Measurements from ENCODE around the gene CNTN5. TPM values are rescaled to one million over a fixed set of nuclear protein-coding genes. Genes with fewer than 3 reads are reported as not detected.
A peak's percentile ranks its signal among the peaks of the same experiment; 100 is the strongest.
"Not testable (repeated sequence)": the region's sequence is repeated elsewhere in the genome, so short reads cannot be mapped to it uniquely, and the experiment has no call there.

Gene CNTN5
- total and polyA plus RNA-seq, 2 donors (not counting 1 experiment from before 2014, with no cell fraction given) = 0.17 TPM; not detected in 1

DNA sequence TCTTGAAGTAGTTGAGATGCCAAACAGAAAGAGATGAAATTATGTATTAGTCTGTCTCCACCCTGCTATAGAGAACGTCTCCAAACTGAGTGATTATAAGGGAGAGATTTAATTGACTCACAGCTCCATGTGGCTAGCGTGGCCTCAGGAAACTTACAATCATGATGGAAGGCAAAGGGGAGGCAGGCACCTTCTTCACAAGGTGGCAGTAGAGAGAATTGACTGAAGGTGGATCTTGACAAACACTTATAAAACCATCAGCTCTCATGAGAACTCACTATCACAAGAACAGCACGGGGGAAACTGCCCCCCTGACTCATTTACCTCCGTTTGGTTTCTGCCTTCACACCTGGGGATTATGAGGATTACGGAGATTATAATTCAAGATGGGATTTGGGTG is 794.0 kb downstream of the CNTN5 start:
- H2AFZ ChIP-seq (ENCODE audit: low read length) = no peak overlapping the region
- no peak overlapping the region for H3K9ac ChIP-seq (ENCODE audit: insufficient read depth, low read length)
- H3K4me1 ChIP-seq (ENCODE audit: control insufficient read depth, extremely low read depth, insufficient read depth, low read length) = no peaks in the 10 kb centered on the region
- no peaks in the 10 kb centered on the region for H3K79me2 ChIP-seq (ENCODE audit: control insufficient read depth, insufficient read depth, low read length)
- no peak for TF ChIP-seq EZH2 (IDR thresholded peaks at IDR 0.05; ENCODE audit: low read length, missing control alignments)
- TF ChIP-seq, protein P1, sequence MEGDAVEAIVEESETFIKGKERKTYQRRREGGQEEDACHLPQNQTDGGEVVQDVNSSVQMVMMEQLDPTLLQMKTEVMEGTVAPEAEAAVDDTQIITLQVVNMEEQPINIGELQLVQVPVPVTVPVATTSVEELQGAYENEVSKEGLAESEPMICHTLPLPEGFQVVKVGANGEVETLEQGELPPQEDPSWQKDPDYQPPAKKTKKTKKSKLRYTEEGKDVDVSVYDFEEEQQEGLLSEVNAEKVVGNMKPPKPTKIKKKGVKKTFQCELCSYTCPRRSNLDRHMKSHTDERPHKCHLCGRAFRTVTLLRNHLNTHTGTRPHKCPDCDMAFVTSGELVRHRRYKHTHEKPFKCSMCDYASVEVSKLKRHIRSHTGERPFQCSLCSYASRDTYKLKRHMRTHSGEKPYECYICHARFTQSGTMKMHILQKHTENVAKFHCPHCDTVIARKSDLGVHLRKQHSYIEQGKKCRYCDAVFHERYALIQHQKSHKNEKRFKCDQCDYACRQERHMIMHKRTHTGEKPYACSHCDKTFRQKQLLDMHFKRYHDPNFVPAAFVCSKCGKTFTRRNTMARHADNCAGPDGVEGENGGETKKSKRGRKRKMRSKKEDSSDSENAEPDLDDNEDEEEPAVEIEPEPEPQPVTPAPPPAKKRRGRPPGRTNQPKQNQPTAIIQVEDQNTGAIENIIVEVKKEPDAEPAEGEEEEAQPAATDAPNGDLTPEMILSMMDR (conservative IDR thresholded peaks at IDR 0.05 in 1 of 2, IDR thresholded peaks at IDR 0.05 in 1 of 2; ENCODE audit: low read depth in 1 of 2, low read length in 2 of 2) = no peak
- DNase-seq (ENCODE audit: low read depth in 2 of 2) = no peak
- no peaks in the 10 kb centered on the region for H3K27me3 ChIP-seq (ENCODE audit: control insufficient read depth, insufficient read depth, low read length)
- H3K27ac ChIP-seq (ENCODE audit: insufficient read depth, low read length) = no peak overlapping the region
- no peak overlapping the region for H3K4me3 ChIP-seq (replicated peaks in 1 of 4; ENCODE audit: control extremely low read depth in 1 of 4, insufficient read depth in 1 of 4, low read depth in 3 of 4, low read length in 4 of 4)
- H3K36me3 ChIP-seq (ENCODE audit: control insufficient read depth, insufficient read depth, low read length) = no peaks in the 10 kb centered on the region
- no peak overlapping the region for H3K4me2 ChIP-seq (ENCODE audit: extremely low read depth, insufficient read depth, low read length)
- H3K9me3 ChIP-seq (ENCODE audit: control insufficient read depth, insufficient read depth, low read depth, low read length) = no peaks in the 10 kb centered on the region
- no peaks in the 10 kb centered on the region for H4K20me1 ChIP-seq (ENCODE audit: control insufficient read depth, extremely low read depth, insufficient read depth, low read length)

GRCh38 chr11:99818991-99819390 is 798.2 kb downstream of the CNTN5 start:
- H3K79me2 ChIP-seq (ENCODE audit: control insufficient read depth, insufficient read depth, low read length) = no peaks in the 10 kb centered on the region
- no peak overlapping the region for H2AFZ ChIP-seq (ENCODE audit: low read length)

DNA sequence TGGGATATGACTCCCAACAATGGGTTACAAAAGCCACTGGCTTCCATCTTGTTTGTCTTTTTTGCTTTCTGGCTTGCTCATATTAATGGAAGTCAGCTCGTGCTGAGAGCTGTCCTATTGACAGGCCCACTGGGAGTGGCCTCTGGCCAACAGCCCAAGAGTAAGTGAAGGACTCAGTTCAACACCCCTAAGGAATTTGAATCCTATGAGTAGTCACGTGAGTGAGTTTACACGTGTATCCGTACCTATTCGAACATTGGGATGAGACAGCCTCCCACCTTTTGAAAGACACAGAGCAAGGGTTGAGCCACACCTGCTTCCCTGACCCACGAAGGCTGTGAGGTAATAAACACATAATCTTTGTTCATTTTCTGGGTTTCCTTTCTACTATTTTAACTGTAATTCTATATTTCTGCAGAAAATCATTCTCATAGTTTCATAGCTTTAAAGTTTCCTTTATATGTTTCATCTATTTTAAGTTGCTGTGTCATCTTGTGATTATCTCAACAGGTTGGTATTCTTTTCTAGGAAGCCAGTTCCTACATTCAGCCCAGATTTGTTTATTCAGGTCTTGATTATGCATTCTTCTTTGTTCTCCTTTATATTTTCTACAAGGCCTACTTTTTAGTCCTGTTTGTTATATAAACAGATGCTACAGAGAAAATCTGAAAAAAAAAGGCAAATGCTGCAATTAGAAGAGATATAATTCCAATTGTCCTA is 802.3 kb downstream of the CNTN5 start:
- Histone ChIP-seq H3K79me2 (ENCODE audit: control insufficient read depth, insufficient read depth, low read length) (no peaks in the 10 kb centered on the region), H4K20me1 (ENCODE audit: control insufficient read depth, extremely low read depth, insufficient read depth, low read length) (no peaks in the 10 kb centered on the region), H3K27ac (ENCODE audit: insufficient read depth, low read length) (no peak overlapping the region), H3K36me3 (ENCODE audit: control insufficient read depth, insufficient read depth, low read length) (no peaks in the 10 kb centered on the region), H3K9me3 (ENCODE audit: control insufficient read depth, insufficient read depth, low read depth, low read length) (no peaks in the 10 kb centered on the region), H3K4me2 (ENCODE audit: extremely low read depth, insufficient read depth, low read length) (no peak overlapping the region), H3K9ac (ENCODE audit: insufficient read depth, low read length) (no peak overlapping the region), H3K4me3 (replicated peaks in 1 of 4; ENCODE audit: control extremely low read depth in 1 of 4, insufficient read depth in 1 of 4, low read depth in 3 of 4, low read length in 4 of 4) (no peak overlapping the region), H3K27me3 (ENCODE audit: control insufficient read depth, insufficient read depth, low read length) (no peaks in the 10 kb centered on the region), H3K4me1 (ENCODE audit: control insufficient read depth, extremely low read depth, insufficient read depth, low read length) (no peaks in the 10 kb centered on the region), H2AFZ (ENCODE audit: low read length) (no peak overlapping the region)
- TF ChIP-seq EZH2 (IDR thresholded peaks at IDR 0.05; ENCODE audit: low read length, missing control alignments) = no peak
- TF ChIP-seq, protein P1 (conservative IDR thresholded peaks at IDR 0.05 in 1 of 2, IDR thresholded peaks at IDR 0.05 in 1 of 2; ENCODE audit: low read depth in 1 of 2, low read length in 2 of 2) = no peak
- DNase-seq (ENCODE audit: low read depth in 2 of 2) = peak in 1 of 2 donors; percentile 23

More at GRCh38 chr11:99818991-99819390, 798.2 kb downstream of the CNTN5 start:
- Histone ChIP-seq H3K27ac (ENCODE audit: insufficient read depth, low read length) (no peak overlapping the region), H3K4me2 (ENCODE audit: extremely low read depth, insufficient read depth, low read length) (no peak overlapping the region), H4K20me1 (ENCODE audit: control insufficient read depth, extremely low read depth, insufficient read depth, low read length) (no peaks in the 10 kb centered on the region), H3K9me3 (ENCODE audit: control insufficient read depth, insufficient read depth, low read depth, low read length) (no peaks in the 10 kb centered on the region), H3K4me1 (ENCODE audit: control insufficient read depth, extremely low read depth, insufficient read depth, low read length) (no peaks in the 10 kb centered on the region), H3K4me3 (replicated peaks in 1 of 4; ENCODE audit: control extremely low read depth in 1 of 4, insufficient read depth in 1 of 4, low read depth in 3 of 4, low read length in 4 of 4) (no peak overlapping the region), H3K36me3 (ENCODE audit: control insufficient read depth, insufficient read depth, low read length) (no peaks in the 10 kb centered on the region), H3K27me3 (ENCODE audit: control insufficient read depth, insufficient read depth, low read length) (no peaks in the 10 kb centered on the region), H3K9ac (ENCODE audit: insufficient read depth, low read length) (no peak overlapping the region)
- TF ChIP-seq, protein P1 (conservative IDR thresholded peaks at IDR 0.05 in 1 of 2, IDR thresholded peaks at IDR 0.05 in 1 of 2; ENCODE audit: low read depth in 1 of 2, low read length in 2 of 2) = no peak
- TF ChIP-seq EZH2 (IDR thresholded peaks at IDR 0.05; ENCODE audit: low read length, missing control alignments) = no peak
- DNase-seq (ENCODE audit: low read depth in 2 of 2) = no peak

DNA sequence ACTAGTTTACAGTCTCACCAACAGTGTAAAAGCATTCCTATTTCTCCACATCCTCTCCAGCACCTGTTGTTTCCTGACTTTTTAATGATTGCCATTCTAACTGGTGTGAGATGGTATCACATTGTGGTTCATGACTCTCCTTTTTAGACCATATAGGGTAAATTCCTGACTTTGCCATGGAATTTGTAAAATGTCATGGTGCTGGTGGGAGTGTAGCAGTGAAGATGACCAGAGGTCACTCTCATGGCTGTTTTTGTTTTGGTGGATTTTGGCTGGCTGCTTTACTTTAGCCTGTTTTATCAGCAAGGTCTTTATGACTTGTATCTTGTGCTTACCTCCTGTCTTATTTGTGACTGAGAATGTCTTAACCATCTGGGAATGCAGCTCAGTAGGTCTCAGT is 816.0 kb downstream of the CNTN5 start:
- not testable (repeated sequence) for H4K20me1 ChIP-seq (ENCODE audit: control insufficient read depth, extremely low read depth, insufficient read depth, low read length); H3K27ac ChIP-seq (ENCODE audit: insufficient read depth, low read length); H3K79me2 ChIP-seq (ENCODE audit: control insufficient read depth, insufficient read depth, low read length); H3K4me3 ChIP-seq (replicated peaks in 1 of 4; ENCODE audit: control extremely low read depth in 1 of 4, insufficient read depth in 1 of 4, low read depth in 3 of 4, low read length in 4 of 4); H3K27me3 ChIP-seq (ENCODE audit: control insufficient read depth, insufficient read depth, low read length); H3K36me3 ChIP-seq (ENCODE audit: control insufficient read depth, insufficient read depth, low read length); H3K9me3 ChIP-seq (ENCODE audit: control insufficient read depth, insufficient read depth, low read depth, low read length); H3K9ac ChIP-seq (ENCODE audit: insufficient read depth, low read length); DNase-seq (ENCODE audit: low read depth in 2 of 2); H2AFZ ChIP-seq (ENCODE audit: low read length); H3K4me2 ChIP-seq (ENCODE audit: extremely low read depth, insufficient read depth, low read length); H3K4me1 ChIP-seq (ENCODE audit: control insufficient read depth, extremely low read depth, insufficient read depth, low read length)
